H9 (cell line): ENCODE measurements around the gene ATP8A2. TPM values are rescaled to one million over a fixed set of nuclear protein-coding genes. Genes with fewer than 3 reads are reported as not detected.

ENCODE experiments used
- DNase-seq: peaks from one replicate; pipeline ENCODE4 v3.0.0-alpha.2; 2017
- H2AFZ ChIP-seq: one replicate; pipeline ENCODE4 v1.6.1; 2013; ENCODE audit warnings: mild to moderate bottlenecking, low read length, control low read depth, moderate library complexity
- H2AK5ac ChIP-seq: 2 replicates; pipeline ENCODE4 v1.6.1; 2013; ENCODE audit warnings: low read length, control low read depth, mixed read lengths; ENCODE audit not compliant: insufficient read length
- H2BK120ac ChIP-seq: one replicate; pipeline ENCODE4 v1.6.1; 2013; ENCODE audit warnings: low read depth, mild to moderate bottlenecking, low read length, control low read depth, inconsistent platforms; ENCODE audit not compliant: poor library complexity, severe bottlenecking
- H2BK12ac ChIP-seq: 2 replicates; pipeline ENCODE4 v1.6.1; 2013; ENCODE audit warnings: low read length, control low read depth, mixed read lengths, low read depth; ENCODE audit not compliant: insufficient read length
- H2BK15ac ChIP-seq: 2 replicates; pipeline ENCODE4 v1.6.1; 2013; ENCODE audit warnings: low read depth, low read length, control low read depth
- H2BK20ac ChIP-seq: one replicate; pipeline ENCODE4 v1.6.1; 2013; ENCODE audit warnings: low read depth, mild to moderate bottlenecking, low read length, control low read depth, inconsistent platforms; ENCODE audit not compliant: poor library complexity, severe bottlenecking
- H2BK5ac ChIP-seq: 2 replicates; pipeline ENCODE4 v1.6.1; 2013; ENCODE audit warnings: low read length, control low read depth, mixed read lengths; ENCODE audit not compliant: insufficient read length
- H3K14ac ChIP-seq: 2 replicates; pipeline ENCODE4 v1.6.1; 2013; ENCODE audit warnings: low read length, control low read depth; ENCODE audit not compliant: insufficient read depth
- H3K18ac ChIP-seq: 2 replicates; pipeline ENCODE4 v1.6.1; 2013; ENCODE audit warnings: low read depth, mild to moderate bottlenecking, mixed read lengths, low read length, control low read depth; ENCODE audit not compliant: insufficient read length
- H3K23ac ChIP-seq: 2 replicates; pipeline ENCODE4 v1.6.1; 2013; ENCODE audit warnings: low read length, control low read depth, mixed read lengths, low read depth; ENCODE audit not compliant: insufficient read length
- H3K23me2 ChIP-seq: 2 replicates; pipeline ENCODE4 v1.6.1; 2013; ENCODE audit warnings: low read depth, mild to moderate bottlenecking, mixed read lengths, low read length, control low read depth; ENCODE audit not compliant: insufficient read length, poor library complexity, severe bottlenecking
- H3K27ac ChIP-seq: 2 replicates; pipeline ENCODE4 v1.5.1; 2013; ENCODE audit warnings: low read length, control low read depth, mixed read lengths, low read depth; ENCODE audit not compliant: insufficient read length
- H3K27me3 ChIP-seq: 2 replicates; pipeline ENCODE4 v1.6.1; 2013; ENCODE audit warnings: low read length, control low read depth, inconsistent platforms; ENCODE audit not compliant: insufficient read depth
- H3K4ac ChIP-seq: 2 replicates; pipeline ENCODE4 v1.6.1; 2013; ENCODE audit warnings: low read depth, mild to moderate bottlenecking, control low read depth, inconsistent platforms, low read length, moderate library complexity
- H3K4me1 ChIP-seq: 2 replicates; pipeline ENCODE4 v1.6.1; 2013; ENCODE audit warnings: low read length, control low read depth, inconsistent platforms; ENCODE audit not compliant: insufficient read depth
- H3K4me2 ChIP-seq: 2 replicates; pipeline ENCODE4 v1.6.1; 2013; ENCODE audit warnings: low read length, control low read depth, mixed read lengths; ENCODE audit not compliant: insufficient read length, insufficient read depth
- H3K56ac ChIP-seq: 2 replicates; pipeline ENCODE4 v1.6.1; 2013; ENCODE audit warnings: low read depth, mild to moderate bottlenecking, mixed read lengths, low read length, control low read depth; ENCODE audit not compliant: insufficient read length
- H3K79me1 ChIP-seq: 2 replicates; pipeline ENCODE4 v1.6.1; 2013; ENCODE audit warnings: low read depth, mild to moderate bottlenecking, moderate library complexity, low read length, control low read depth, inconsistent platforms; ENCODE audit not compliant: insufficient read depth, poor library complexity, severe bottlenecking
- H3K79me2 ChIP-seq: 2 replicates; pipeline ENCODE4 v1.6.1; 2013; ENCODE audit warnings: low read length, control low read depth, inconsistent platforms; ENCODE audit not compliant: insufficient read depth
- H3K9ac ChIP-seq: 2 replicates; pipeline ENCODE4 v1.6.1; 2013; ENCODE audit warnings: low read length, control low read depth, mixed read lengths; ENCODE audit not compliant: insufficient read length; ENCODE audit errors: extremely low read depth
- H3K9me3 ChIP-seq: one replicate; pipeline ENCODE4 v1.6.1; 2013; ENCODE audit warnings: low read depth, low read length, inconsistent platforms; ENCODE audit not compliant: control insufficient read depth
- H3T11ph ChIP-seq: one replicate; pipeline ENCODE4 v1.6.1; 2013; ENCODE audit warnings: mild to moderate bottlenecking, low read length, control low read depth, inconsistent platforms
- H4K20me1 ChIP-seq: one replicate; pipeline ENCODE4 v1.6.1; 2013; ENCODE audit not compliant: control insufficient read depth, insufficient read length, insufficient read depth
- H4K5ac ChIP-seq: 2 replicates; pipeline ENCODE4 v1.6.1; 2013; ENCODE audit warnings: low read depth, mild to moderate bottlenecking, mixed read lengths, low read length, control low read depth; ENCODE audit not compliant: insufficient read length
- H4K8ac ChIP-seq: replicated peaks from 2 replicates; pipeline ENCODE4 v1.6.1; 2013; ENCODE audit warnings: low read length, control low read depth, mixed read lengths, low read depth; ENCODE audit not compliant: insufficient read length
- H4K91ac ChIP-seq: 2 replicates; pipeline ENCODE4 v1.6.1; 2013; ENCODE audit warnings: low read depth, mild to moderate bottlenecking, moderate library complexity, mixed read lengths, low read length, control low read depth; ENCODE audit not compliant: insufficient read length
- H3K27ac Mint-ChIP-seq, 3 experiments: 2 replicates in 2 of 3; 3 replicates in 1 of 3; pipeline ENCODE4 v1.8.0; 2020 to 2021; ENCODE audit warnings: mixed read lengths in 3 of 3, mild to moderate bottlenecking in 1 of 3, moderate library complexity in 1 of 3
- H3K27me3 Mint-ChIP-seq: 2 replicates; pipeline ENCODE4 v1.8.0; 2021; ENCODE audit warnings: low read depth, mild to moderate bottlenecking, moderate library complexity, mixed read lengths
- H3K36me3 Mint-ChIP-seq, 3 experiments: 2 replicates in 2 of 3; 3 replicates in 1 of 3; pipeline ENCODE4 v1.8.0; 2020 to 2021; ENCODE audit warnings: low read depth in 3 of 3, mixed read lengths in 3 of 3; ENCODE audit not compliant: insufficient read depth in 1 of 3
- H3K4me1 Mint-ChIP-seq, 2 experiments: 2 replicates each; pipeline ENCODE4 v1.8.0; 2020; ENCODE audit warnings: mixed read lengths in 2 of 2
- H3K4me3 Mint-ChIP-seq, 2 experiments: 2 replicates in 1 of 2; 3 replicates in 1 of 2; pipeline ENCODE4 v1.8.0; 2020 to 2021; ENCODE audit warnings: mild to moderate bottlenecking in 2 of 2, mixed read lengths in 2 of 2, moderate library complexity in 1 of 2
- H3K9me3 Mint-ChIP-seq, 2 experiments: 2 replicates in 1 of 2; 3 replicates in 1 of 2; pipeline ENCODE4 v1.8.0; 2020; ENCODE audit warnings: mild to moderate bottlenecking in 2 of 2, mixed read lengths in 2 of 2, moderate library complexity in 1 of 2
- CTCF ChIP-seq: fragments of 200-600 bp; sonication (generic); conservative IDR thresholded peaks from 3 replicates; pipeline ENCODE4 v1.8.0; 2021; ENCODE audit warnings: antibody characterized with exemption, mild to moderate bottlenecking
- WGBS: extraction: QIAGEN DNeasy Blood & Tissue Kit; methylation state at CpG from one replicate; pipeline ENCODE4 v1.1.7; 2013; ENCODE audit warnings: missing lambda C conversion rate, low lambda C conversion rate, mixed read lengths; ENCODE audit not compliant: insufficient read length; ENCODE audit errors: extremely low coverage; 5-methylcytosine and 5-hydroxymethylcytosine counted together
- total RNA-seq: library from RNA; stranded (reverse); gene quantifications from 2 replicates; pipeline ENCODE4 v1.2.1, GENCODE V29; 2021

Gene ATP8A2
- total RNA-seq, 1 experiment from 2014 or later: 18.2 TPM

- Histone ChIP-seq H3T11ph (no peak overlapping the region), H3K4ac (no peak overlapping the region), H2AK5ac (no peak overlapping the region), H3K79me1 (no peaks in the 10 kb centered on the region), H2BK120ac (no peak overlapping the region), H2BK15ac (no peak overlapping the region), H4K20me1 (no peaks in the 10 kb centered on the region), H3K23me2 (no peaks in the 10 kb centered on the region), H3K79me2 (no peaks in the 10 kb centered on the region), H3K23ac (no peak overlapping the region), H4K5ac (no peak overlapping the region), H3K4me1 (no peaks in the 10 kb centered on the region), H4K91ac (no peak overlapping the region), H3K14ac (no peak overlapping the region), H3K27ac (no peak overlapping the region), H2AFZ (no peak overlapping the region), H2BK5ac (no peak overlapping the region), H3K56ac (no peak overlapping the region), H3K9me3 (no peaks in the 10 kb centered on the region), H3K27me3 (no peaks in the 10 kb centered on the region), H3K4me2 (no peak overlapping the region), H3K18ac (no peak overlapping the region), H2BK20ac (no peak overlapping the region), H3K9ac (no peak overlapping the region), H4K8ac (no peak overlapping the region), H2BK12ac (no peak overlapping the region)
- Mint-ChIP-seq H3K4me1 (peaks cover 0 to 3% of the 10 kb centered on the region in 2 experiments; a peak in 1 of 4 replicates), H3K36me3 (peaks cover 0 to 2% (median 0%) of the 10 kb centered on the region in 3 experiments; a peak in 3 of 7 replicates), H3K9me3 (no peaks in the 10 kb centered on the region), H3K4me3 (no peak overlapping the region), H3K27me3 (no peaks in the 10 kb centered on the region), H3K27ac (no peak overlapping the region)
- no peak for TF ChIP-seq CTCF
- no peak for DNase-seq
- no CpG with 5 or more reads among the region's 4 CpGs for WGBS
Observed at GRCh38 chr13:25857830-25858229, 486.1 kb downstream of the ATP8A2 start.
